Measurements from ENCODE around the gene NKD2. TPM values are rescaled to one million over a fixed set of nuclear protein-coding genes. Genes with fewer than 3 reads are reported as not detected.
"Not testable (repeated sequence)": the region's sequence is repeated elsewhere in the genome, so short reads cannot be mapped to it uniquely, and the experiment has no call there.

Gene NKD2
- total RNA-seq, 1 donor from 2014 or later, result 3.3 TPM

DNA sequence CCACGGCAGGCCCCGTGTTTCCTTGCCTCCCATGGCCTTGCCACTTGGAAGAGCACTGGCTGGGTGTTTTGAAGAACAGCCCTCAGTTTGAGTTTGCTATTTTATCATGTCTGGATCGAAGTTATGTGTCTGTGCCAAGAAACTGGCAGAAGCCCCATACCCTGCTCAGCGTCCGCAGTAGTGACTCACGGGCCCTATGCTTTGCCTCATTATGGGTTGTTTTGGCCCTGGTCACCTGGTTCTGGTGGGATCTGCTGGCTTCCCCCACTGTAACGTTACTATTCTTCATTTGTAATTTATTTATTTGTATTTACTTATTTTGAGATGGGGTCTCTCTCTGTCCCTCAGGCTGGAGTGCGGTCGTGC, 42.3 kb upstream of the NKD2 start:
- Mint-ChIP-seq H3K4me3 (no peak overlapping the region), H3K27me3 (peaks cover 40% of the 10 kb centered on the region), H3K36me3 (ENCODE audit: low read depth) (no peaks in the 10 kb centered on the region), H3K4me1 (peaks cover 48% of the 10 kb centered on the region), H3K27ac (no peak overlapping the region), H3K9me3 (no peaks in the 10 kb centered on the region)
- DNase-seq, result no peak
- intact Hi-C loops (cut with micrococcal nuclease), result no loop called here

DNA sequence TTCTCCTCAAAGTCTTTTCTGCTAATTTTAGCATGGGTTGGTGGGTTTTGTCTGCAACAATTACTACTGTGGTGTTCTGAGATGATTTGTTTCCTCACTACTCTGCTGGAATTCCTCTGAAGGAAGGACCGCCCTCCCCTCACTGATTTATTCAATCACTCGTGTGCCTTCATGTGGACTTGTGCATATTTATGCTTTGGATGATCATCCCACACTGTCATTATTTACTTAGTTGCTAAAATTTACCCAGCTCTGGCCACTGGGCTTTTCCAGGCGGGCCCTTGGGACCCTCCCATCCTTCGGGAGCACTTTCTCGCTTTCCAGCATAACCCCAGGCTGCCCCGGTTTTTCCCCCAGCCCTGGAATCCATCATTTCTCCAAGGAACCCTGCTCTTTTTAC, 41.7 kb upstream of the NKD2 start:
- H3K27ac Mint-ChIP-seq, result no peak overlapping the region
- H3K4me1 Mint-ChIP-seq, result peaks cover 46% of the 10 kb centered on the region
- H3K27me3 Mint-ChIP-seq, result peaks cover 45% of the 10 kb centered on the region
- no peak for DNase-seq
- no peak overlapping the region for H3K4me3 Mint-ChIP-seq
- no peaks in the 10 kb centered on the region for H3K9me3 Mint-ChIP-seq
- intact Hi-C loops (cut with micrococcal nuclease), result no loop called here
- no peaks in the 10 kb centered on the region for H3K36me3 Mint-ChIP-seq (ENCODE audit: low read depth)

GRCh38 chr5:968881-969280, 39.7 kb upstream of the NKD2 start:
- Mint-ChIP-seq H3K27ac (no peak overlapping the region), H3K4me1 (peaks cover 33% of the 10 kb centered on the region), H3K4me3 (peak overlapping the region; percentile 68), H3K36me3 (ENCODE audit: low read depth) (no peaks in the 10 kb centered on the region), H3K27me3 (peaks cover 55% of the 10 kb centered on the region), H3K9me3 (peaks cover 5% of the 10 kb centered on the region)
- intact Hi-C loops (cut with micrococcal nuclease), result no loop called here
- DNase-seq, result no peak

GRCh38 chr5:969408-969839, 39.2 kb upstream of the NKD2 start:
- peaks cover 57% of the 10 kb centered on the region for H3K27me3 Mint-ChIP-seq
- peak; percentile 67 for DNase-seq

DNA sequence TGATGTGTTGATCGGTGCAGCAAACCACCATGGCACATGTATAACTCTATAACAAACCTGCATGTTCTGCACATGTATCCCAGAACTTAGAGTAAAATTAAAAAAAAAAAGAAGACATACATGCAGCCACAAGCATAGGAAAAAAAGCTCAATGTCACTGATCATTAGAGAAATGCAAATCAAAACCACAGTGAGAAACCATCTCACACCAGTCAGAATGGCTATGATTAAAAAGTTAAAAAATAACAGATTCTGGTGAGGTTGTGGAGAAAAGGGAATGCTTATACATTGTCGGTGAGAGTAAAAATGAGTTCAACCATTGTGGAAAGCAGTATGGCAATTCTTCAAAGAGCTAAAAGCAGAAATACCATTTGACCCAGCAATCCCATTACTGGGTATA, 36.0 kb upstream of the NKD2 start:
- H3K27ac Mint-ChIP-seq; H3K9me3 Mint-ChIP-seq; intact Hi-C loops (cut with micrococcal nuclease); DNase-seq; H3K4me3 Mint-ChIP-seq; H3K36me3 Mint-ChIP-seq (ENCODE audit: low read depth): not testable (repeated sequence)
- peaks cover 48% of the 10 kb centered on the region for H3K27me3 Mint-ChIP-seq
- H3K4me1 Mint-ChIP-seq, result peaks cover 15% of the 10 kb centered on the region

More at GRCh38 chr5:969408-969839, 39.2 kb upstream of the NKD2 start:
- Mint-ChIP-seq H3K36me3 (ENCODE audit: low read depth) (no peaks in the 10 kb centered on the region), H3K4me3 (peak overlapping the region; percentile 68), H3K4me1 (peaks cover 28% of the 10 kb centered on the region), H3K27ac (no peak overlapping the region), H3K9me3 (peaks cover 5% of the 10 kb centered on the region)
- intact Hi-C loops (cut with micrococcal nuclease), result no loop called here

GRCh38 chr5:976849-977751, 31.5 kb upstream of the NKD2 start:
- Mint-ChIP-seq H3K27ac (no peak overlapping the region), H3K4me3 (no peak overlapping the region), H3K4me1 (peaks cover 11% of the 10 kb centered on the region), H3K27me3 (peaks cover 10% of the 10 kb centered on the region), H3K36me3 (ENCODE audit: low read depth) (no peaks in the 10 kb centered on the region), H3K9me3 (peaks cover 5% of the 10 kb centered on the region)
- DNase-seq, result peak; percentile 53
- intact Hi-C loops (cut with micrococcal nuclease), result no loop called here

GRCh38 chr5:978054-978453, 30.5 kb upstream of the NKD2 start:
- Mint-ChIP-seq H3K4me3 (no peak overlapping the region), H3K27me3 (peaks cover 4% of the 10 kb centered on the region), H3K9me3 (no peaks in the 10 kb centered on the region), H3K4me1 (peaks cover 11% of the 10 kb centered on the region), H3K36me3 (ENCODE audit: low read depth) (no peaks in the 10 kb centered on the region), H3K27ac (no peak overlapping the region)
- peak; percentile 47 for DNase-seq
- intact Hi-C loops (cut with micrococcal nuclease), result no loop called here

DNA sequence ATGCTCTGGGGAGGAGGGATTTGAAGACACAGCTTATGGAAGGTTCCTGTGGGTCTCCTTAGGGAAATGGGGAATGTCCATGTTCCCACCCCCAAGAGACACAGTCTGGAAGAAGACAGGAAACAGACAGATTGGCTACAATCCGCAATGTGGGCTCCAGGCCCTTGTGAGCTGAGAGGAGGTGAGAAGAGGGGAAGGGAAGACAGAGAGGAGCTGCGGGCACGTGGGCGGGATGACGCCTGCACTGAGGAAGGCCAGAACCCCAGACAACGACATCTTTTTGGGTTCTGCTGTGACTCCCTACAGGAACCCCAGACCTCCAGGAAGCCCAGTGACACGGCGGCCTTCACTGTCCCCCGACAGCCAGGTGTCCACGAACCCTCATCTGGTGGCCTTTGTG, 29.9 kb upstream of the NKD2 start:
- peaks cover 15% of the 10 kb centered on the region for H3K4me1 Mint-ChIP-seq
- no peaks in the 10 kb centered on the region for H3K36me3 Mint-ChIP-seq (ENCODE audit: low read depth)
- H3K9me3 Mint-ChIP-seq, result no peaks in the 10 kb centered on the region
- H3K4me3 Mint-ChIP-seq, result no peak overlapping the region
- H3K27ac Mint-ChIP-seq, result peak overlapping the region; percentile 72
- DNase-seq, result peak; percentile 50
- intact Hi-C loops (cut with micrococcal nuclease), result no loop called here
- H3K27me3 Mint-ChIP-seq, result peaks cover 4% of the 10 kb centered on the region

- no peaks in the 10 kb centered on the region for H3K36me3 Mint-ChIP-seq (ENCODE audit: low read depth)
These were observed 29.3 kb upstream of the NKD2 start for GRCh38 chr5:979100-979817.

DNA sequence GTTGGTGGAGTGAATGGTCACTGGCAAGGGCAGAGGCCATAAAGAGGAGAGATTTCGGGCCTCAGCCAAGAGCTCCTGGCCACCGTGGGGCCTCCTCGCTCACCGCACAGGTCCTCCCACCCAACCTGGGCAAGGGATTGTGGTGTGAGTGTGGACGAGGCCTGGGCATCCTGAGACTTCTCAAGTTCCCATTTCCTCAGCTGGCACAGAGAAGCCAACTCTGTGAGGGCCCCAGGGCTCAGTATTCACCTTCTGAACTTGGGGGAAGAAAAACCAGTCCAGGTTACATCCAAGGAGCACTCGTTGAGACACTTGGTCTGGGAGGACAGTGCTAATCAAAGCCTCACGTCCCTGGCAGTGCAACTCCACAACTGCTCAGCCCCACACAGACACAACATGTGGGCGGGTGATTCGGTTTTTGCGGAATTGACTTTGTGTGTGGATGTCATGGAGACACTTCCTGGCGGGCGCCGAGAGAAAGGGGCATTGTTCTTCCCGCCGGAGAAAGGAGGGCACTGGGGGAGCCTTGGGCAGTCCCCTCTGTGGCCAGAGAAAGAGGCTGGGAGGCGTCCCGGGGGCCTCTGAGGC, 28.5 kb upstream of the NKD2 start:
- Mint-ChIP-seq H3K27me3 (peaks cover 10% of the 10 kb centered on the region), H3K27ac (no peak overlapping the region), H3K4me3 (no peak overlapping the region), H3K9me3 (peaks cover 7% of the 10 kb centered on the region), H3K36me3 (ENCODE audit: low read depth) (peaks cover 4% of the 10 kb centered on the region), H3K4me1 (peaks cover 22% of the 10 kb centered on the region)
- DNase-seq, result peak; percentile 53
- intact Hi-C loops (cut with micrococcal nuclease), result no loop called here

More at GRCh38 chr5:979100-979817, 29.3 kb upstream of the NKD2 start:
- Mint-ChIP-seq H3K27me3 (peaks cover 7% of the 10 kb centered on the region), H3K9me3 (peaks cover 1% of the 10 kb centered on the region), H3K4me1 (peaks cover 21% of the 10 kb centered on the region), H3K27ac (no peak overlapping the region), H3K4me3 (no peak overlapping the region)
- intact Hi-C loops (cut with micrococcal nuclease), result no loop called here
- DNase-seq, result peak; percentile 55

DNA sequence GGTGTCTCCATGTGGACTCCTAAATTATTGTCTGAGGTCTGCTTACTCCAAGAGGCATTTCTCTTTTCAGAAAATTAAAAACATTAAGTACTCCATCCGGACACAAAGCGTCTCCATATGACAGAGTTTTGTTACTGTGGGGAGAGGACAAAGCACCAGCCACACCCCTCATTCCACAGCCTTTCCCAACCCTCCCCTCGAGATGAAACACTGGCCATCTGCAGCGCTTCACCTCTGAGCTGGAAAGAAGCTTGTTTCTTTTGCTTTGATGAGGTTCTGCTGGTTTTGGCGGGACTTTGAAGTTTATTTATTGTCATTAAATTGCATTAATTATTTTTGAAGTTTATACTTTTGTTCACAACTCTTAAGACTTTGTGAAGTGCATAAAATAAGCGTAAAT, 27.6 kb upstream of the NKD2 start:
- peaks cover 22% of the 10 kb centered on the region for H3K4me1 Mint-ChIP-seq
- DNase-seq, result no peak
- intact Hi-C loops (cut with micrococcal nuclease), result no loop called here
- H3K9me3 Mint-ChIP-seq, result peaks cover 7% of the 10 kb centered on the region
- peaks cover 14% of the 10 kb centered on the region for H3K27me3 Mint-ChIP-seq
- H3K27ac Mint-ChIP-seq, result no peak overlapping the region
- H3K36me3 Mint-ChIP-seq (ENCODE audit: low read depth), result peaks cover 6% of the 10 kb centered on the region
- H3K4me3 Mint-ChIP-seq, result no peak overlapping the region

DNA sequence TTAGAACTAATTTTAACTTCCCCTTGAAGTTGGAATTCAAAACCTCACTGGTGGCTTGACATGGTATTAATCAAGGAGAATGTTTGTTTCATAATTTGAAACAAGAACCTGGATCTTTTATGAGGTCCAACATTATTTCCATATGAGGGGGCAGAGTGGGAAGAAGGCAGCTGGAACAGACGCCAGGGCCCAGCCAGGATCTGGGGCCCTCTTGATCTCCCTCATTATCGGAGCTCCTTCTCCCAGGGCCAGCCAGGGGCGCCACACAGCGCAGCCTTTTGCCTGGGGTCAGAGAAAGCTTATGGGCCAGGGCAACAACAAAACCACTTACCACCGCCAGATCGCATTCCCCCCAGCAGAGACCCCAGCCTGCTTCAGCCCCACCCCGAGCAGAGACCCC, 27.1 kb upstream of the NKD2 start:
- Mint-ChIP-seq H3K4me1 (peaks cover 22% of the 10 kb centered on the region), H3K27ac (no peak overlapping the region), H3K9me3 (peaks cover 7% of the 10 kb centered on the region), H3K4me3 (no peak overlapping the region), H3K27me3 (peaks cover 16% of the 10 kb centered on the region), H3K36me3 (ENCODE audit: low read depth) (peaks cover 6% of the 10 kb centered on the region)
- no peak for DNase-seq
- intact Hi-C loops (cut with micrococcal nuclease), result no loop called here

DNA sequence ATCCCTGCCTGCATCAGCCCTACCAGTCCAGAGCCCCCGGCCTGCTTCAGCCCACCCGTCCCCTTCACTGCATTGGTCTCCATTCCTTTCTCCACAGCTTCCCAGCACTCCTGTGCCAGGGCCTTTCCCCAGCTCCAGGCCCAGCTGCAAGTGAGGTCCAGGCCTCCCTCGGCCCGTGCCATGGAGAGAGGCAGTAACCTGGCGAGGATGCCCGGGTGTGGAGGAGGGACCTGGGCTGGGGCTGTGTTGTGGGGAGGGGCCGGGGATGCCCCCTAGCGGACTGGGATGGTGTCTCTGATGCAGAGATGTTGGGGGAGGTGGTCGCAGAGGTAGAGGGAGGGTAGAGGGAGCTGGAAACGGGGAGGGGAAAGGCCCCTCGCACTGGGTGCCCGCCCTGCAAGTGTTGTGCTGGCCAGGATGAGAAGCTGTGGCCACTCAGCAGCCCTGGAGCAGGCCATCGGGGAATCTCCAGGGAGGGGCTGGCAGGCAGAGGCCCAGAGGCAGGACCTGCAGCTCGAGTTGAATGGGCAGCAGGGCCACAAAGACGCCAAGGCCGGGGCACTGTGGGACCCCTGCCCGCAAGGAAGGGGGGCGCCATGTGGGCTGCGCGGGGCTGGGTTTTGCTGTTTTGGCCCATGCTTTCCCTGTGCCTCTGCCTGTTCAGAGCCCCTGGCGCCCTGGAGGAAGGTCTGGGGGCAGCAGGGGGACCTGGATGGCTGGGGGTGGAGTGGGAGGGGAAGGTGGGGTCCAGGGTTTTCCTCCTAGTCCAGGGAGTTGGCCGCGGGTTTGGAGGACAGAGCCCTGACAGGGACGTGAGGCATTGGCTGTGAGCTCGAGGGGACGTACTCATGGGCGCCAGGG, 26.0 kb upstream of the NKD2 start:
- intact Hi-C loops (cut with micrococcal nuclease), result no loop called here
- DNase-seq, result peak; percentile 55
- Mint-ChIP-seq H3K4me1 (peaks cover 22% of the 10 kb centered on the region), H3K27ac (no peak overlapping the region), H3K36me3 (ENCODE audit: low read depth) (peaks cover 12% of the 10 kb centered on the region), H3K4me3 (no peak overlapping the region), H3K27me3 (peaks cover 25% of the 10 kb centered on the region), H3K9me3 (peaks cover 9% of the 10 kb centered on the region)
